Purkinje cell (primary cell): ENCODE measurements around the gene ASL. TPM values are rescaled to one million over a fixed set of nuclear protein-coding genes. Genes with fewer than 3 reads are reported as not detected.

Source experiments
- polyA plus RNA-seq: library from polyadenylated mRNA; unstranded; fragments of >200 nt; fragmentation: Nextera tagmentation; gene quantifications from 2 replicates; pipeline ENCODE4 v1.2.1, GENCODE V29; 2014

Gene ASL
- polyA plus RNA-seq: 15.0 and 24.5 TPM in 2 replicates

GRCh38 chr7:66075590-66076461 is at the start of gene ASL:
ASL (plus strand) TSS chr7:66075819; CDS start chr7:66076082, 263 bp downstream.

GRCh38 chr7:66114743-66115649 is 39.4 kb downstream of the ASL start, which contains the start of gene CRCP:
CRCP (plus strand) TSS chr7:66114847; CDS start chr7:66114963, 116 bp downstream.

Other genes with a start within 250 kb of the ASL start
- 18.9 and 38.9 TPM in 2 replicates for gene VKORC1L1, start 202.7 kb upstream of the ASL start, polyA plus RNA-seq
- 3.8 and 6.9 TPM in 2 replicates for gene GUSB, start 93.6 kb upstream of the ASL start, polyA plus RNA-seq
- gene CRCP, start 39.0 kb downstream of the ASL start, polyA plus RNA-seq: 8.8 and 30.0 TPM in 2 replicates
- 27.8 and 28.4 TPM in 2 replicates for gene TPST1, start 129.5 kb downstream of the ASL start, polyA plus RNA-seq